ENCODE results near the gene CDCA7L.

- TF ChIP-seq CTCF (conservative IDR thresholded peaks at IDR 0.05; ENCODE audit: low read length): no peak
- no peak for TF ChIP-seq EZH2phosphoT487 (IDR thresholded peaks at IDR 0.05; ENCODE audit: borderline replicate concordance)
Observed at GRCh38 chr7:21902240-21902639, 43.5 kb downstream of the CDCA7L start.

All from Loucy (cell line).